Activated CD4-positive, alpha-beta T cell treated with anti-CD3 and anti-CD28 coated beads, Interleukin-2, Interleukin-6, amounts not matched to agents 100 ng/mL and 50 ng/mL, durations not matched to agents 16 hours and 8 hours (primary cell): ENCODE data around the gene RNF167.

Source experiments
- DNase-seq: peaks from one replicate; pipeline ENCODE4 v3.0.0-alpha.2; 2020

The RNF167 gene

GRCh38 chr17:4939796-4940554 is at the start of gene RNF167, which contains the start of gene SLC25A11:
Gene RNF167, plus strand, starts transcription at chr17:4940268. Its CDS starts 642 bp downstream, at chr17:4940910.
Gene SLC25A11, minus strand, starts transcription at chr17:4940046. Its CDS starts 136 bp downstream, at chr17:4939910.
- DNase-seq: peak; percentile 99

GRCh38 chr17:4891411-4892410 is 48.4 kb upstream of the RNF167 start:
- DNase-seq: no peak

GRCh38 chr17:4892499-4893221 is 47.4 kb upstream of the RNF167 start:
- DNase-seq: no peak

- DNase-seq: no peak
Observed at GRCh38 chr17:4893272-4893671, 46.8 kb upstream of the RNF167 start.

GRCh38 chr17:4893721-4894560 is 46.1 kb upstream of the RNF167 start:
- no peak for DNase-seq

- DNase-seq: no peak
Observed at GRCh38 chr17:4895121-4895520, 44.9 kb upstream of the RNF167 start.

GRCh38 chr17:4895657-4896331 is 44.3 kb upstream of the RNF167 start:
- DNase-seq: no peak

- no peak for DNase-seq
Observed at GRCh38 chr17:4896332-4897197, 43.5 kb upstream of the RNF167 start.

- no peak for DNase-seq
Observed at GRCh38 chr17:4897198-4897687, 42.8 kb upstream of the RNF167 start.

- no peak for DNase-seq
Observed at GRCh38 chr17:4897785-4898184, 42.3 kb upstream of the RNF167 start.

GRCh38 chr17:4898351-4898750 is 41.7 kb upstream of the RNF167 start:
- DNase-seq: no peak

- DNase-seq: no peak
Observed at GRCh38 chr17:4898927-4899326, 41.1 kb upstream of the RNF167 start.

- peak; percentile 84 for DNase-seq
Observed at GRCh38 chr17:4899341-4900230, 40.5 kb upstream of the RNF167 start, which contains the start of gene C17orf107. Gene C17orf107, plus strand, starts transcription at chr17:4899536. Its CDS starts 227 bp downstream, at chr17:4899763.

- peak; percentile 56 for DNase-seq
Observed at GRCh38 chr17:4900231-4901107, 39.6 kb upstream of the RNF167 start.

GRCh38 chr17:4901108-4901647 is 38.9 kb upstream of the RNF167 start:
- no peak for DNase-seq

- DNase-seq: no peak
Observed at GRCh38 chr17:4901648-4902344, 38.3 kb upstream of the RNF167 start.

- no peak for DNase-seq
Observed at GRCh38 chr17:4902540-4902939, 37.5 kb upstream of the RNF167 start.
